Keratinocyte (primary cell): ENCODE data around the gene IDH3B. TPM values are rescaled to one million over a fixed set of nuclear protein-coding genes. Genes with fewer than 3 reads are reported as not detected.
"Not testable (repeated sequence)": the region's sequence is repeated elsewhere in the genome, so short reads cannot be mapped to it uniquely, and the experiment has no call there.

Source experiments
- DNase-seq: peaks from one replicate; pipeline ENCODE4 v3.0.0-alpha.2; 2011; ENCODE audit warnings: low read depth, missing footprints, low spot score
- FAIRE-seq: peaks from 2 replicates; lab custom pipeline; 2011; peaks lifted over from hg19 to GRCh38; lab: Jason Lieb, UNC
- H2AFZ ChIP-seq: 2 replicates; pipeline ENCODE4 v1.6.0; 2012; ENCODE audit warnings: low read length, control low read depth, inconsistent platforms; ENCODE audit not compliant: control insufficient read depth
- H3K27ac ChIP-seq: 2 replicates; pipeline ENCODE4 v1.5.1; 2011; ENCODE audit warnings: low read length; ENCODE audit not compliant: control insufficient read depth, insufficient read depth
- H3K27me3 ChIP-seq: 3 replicates; pipeline ENCODE4 v1.6.0; 2011; ENCODE audit warnings: low read length; ENCODE audit not compliant: control insufficient read depth, insufficient read depth; ENCODE audit errors: extremely low read depth
- H3K36me3 ChIP-seq, 2 experiments: 2 replicates in 1 of 2; 3 replicates in 1 of 2; pipeline ENCODE4 v1.5.1; 2011; ENCODE audit warnings: low read length in 2 of 2, mild to moderate bottlenecking in 1 of 2; ENCODE audit not compliant: control insufficient read depth in 2 of 2, insufficient read depth in 2 of 2; ENCODE audit errors: extremely low read depth in 1 of 2
- H3K4me1 ChIP-seq: 3 replicates; pipeline ENCODE4 v1.5.1; 2011; ENCODE audit warnings: low read length; ENCODE audit not compliant: control insufficient read depth, insufficient read depth; ENCODE audit errors: extremely low read depth
- H3K4me2 ChIP-seq: 3 replicates; pipeline ENCODE4 v1.6.0; 2011; ENCODE audit warnings: low read depth, low read length; ENCODE audit not compliant: control insufficient read depth, insufficient read depth; ENCODE audit errors: extremely low read depth
- H3K4me3 ChIP-seq, 3 experiments: fragments of 200-600 bp in 1 of 3; sonication (generic) in 1 of 3; 2 replicates in 2 of 3; 3 replicates in 1 of 3; pipeline ENCODE4 v1.5.1; 2011 to 2016; ENCODE audit warnings: low read length in 3 of 3, mild to moderate bottlenecking in 3 of 3, control low read depth in 2 of 3, inconsistent platforms in 1 of 3, low read depth in 1 of 3, mixed read lengths in 1 of 3, mixed run types in 1 of 3, moderate library complexity in 1 of 3; ENCODE audit not compliant: control insufficient read depth in 2 of 3, insufficient read depth in 2 of 3; ENCODE audit errors: extremely low read depth in 1 of 3
- H3K79me2 ChIP-seq: 2 replicates; pipeline ENCODE4 v1.6.0; 2012; ENCODE audit warnings: low read length; ENCODE audit not compliant: control insufficient read depth, insufficient read depth
- H3K9ac ChIP-seq: 3 replicates; pipeline ENCODE4 v1.6.0; 2011; ENCODE audit warnings: low read length; ENCODE audit not compliant: control insufficient read depth, insufficient read depth; ENCODE audit errors: extremely low read depth
- H3K9me1 ChIP-seq: 3 replicates; pipeline ENCODE4 v1.6.0; 2011; ENCODE audit warnings: low read length; ENCODE audit not compliant: control insufficient read depth, insufficient read depth; ENCODE audit errors: extremely low read depth
- H3K9me3 ChIP-seq: 2 replicates; pipeline ENCODE4 v1.5.1; 2012; ENCODE audit warnings: low read depth, low read length; ENCODE audit not compliant: control insufficient read depth
- H4K20me1 ChIP-seq: 3 replicates; pipeline ENCODE4 v1.6.0; 2011; ENCODE audit warnings: low read length; ENCODE audit not compliant: control insufficient read depth, insufficient read depth; ENCODE audit errors: extremely low read depth
- EZH2 ChIP-seq: IDR thresholded peaks from one replicate; pipeline ENCODE4 v1.6.1; 2012; ENCODE audit warnings: inconsistent platforms, mild to moderate bottlenecking, low read length, moderate library complexity
- dilution Hi-C: fragments of 300-500 bp; cut with MboI; formaldehyde crosslinking; loops from one replicate; pipeline ENCODE4 v1.7.0; 2020; ENCODE audit warnings: low sequenced_read_pairs; ENCODE audit not compliant: extremely low pct_ligation_motif_present
- polyA plus RNA-seq, 5 experiments: library from polyadenylated mRNA; depleted of rRNA in 3 of 5; stranded (reverse) in 3 of 5; stranded (forward) in 1 of 5; unstranded in 1 of 5; fragments of >200 nt; gene quantifications; 1 replicate in 1 of 5; 2 replicates in 3 of 5; 3 replicates in 1 of 5; pipeline versions ENCODE4 v1.2.1 to v1.2.3, GENCODE V29; 2011 to 2012; ENCODE audit warnings: missing spikeins in 2 of 5, low read depth in 1 of 5, low replicate concordance in 1 of 5
- TF ChIP-seq, protein P1 (sequence below), 3 experiments: IDR thresholded peaks in 1 of 3; conservative IDR thresholded peaks in 1 of 3; optimal IDR thresholded peaks in 1 of 3; 2 replicates in 2 of 3; 3 replicates in 1 of 3; pipeline versions ENCODE3 to v1.5.1; 2011; ENCODE audit warnings: low read length in 3 of 3, mild to moderate bottlenecking in 3 of 3, moderate library complexity in 2 of 3, control low read depth in 1 of 3, inconsistent platforms in 1 of 3; ENCODE audit not compliant: insufficient read depth in 2 of 3; ENCODE audit errors: extremely low read depth in 1 of 3

IDH3B gene
- polyA plus RNA-seq, 1 donor (not counting 4 experiments of a cell fraction or from before 2014, with no cell fraction given), result 131 TPM

DNA sequence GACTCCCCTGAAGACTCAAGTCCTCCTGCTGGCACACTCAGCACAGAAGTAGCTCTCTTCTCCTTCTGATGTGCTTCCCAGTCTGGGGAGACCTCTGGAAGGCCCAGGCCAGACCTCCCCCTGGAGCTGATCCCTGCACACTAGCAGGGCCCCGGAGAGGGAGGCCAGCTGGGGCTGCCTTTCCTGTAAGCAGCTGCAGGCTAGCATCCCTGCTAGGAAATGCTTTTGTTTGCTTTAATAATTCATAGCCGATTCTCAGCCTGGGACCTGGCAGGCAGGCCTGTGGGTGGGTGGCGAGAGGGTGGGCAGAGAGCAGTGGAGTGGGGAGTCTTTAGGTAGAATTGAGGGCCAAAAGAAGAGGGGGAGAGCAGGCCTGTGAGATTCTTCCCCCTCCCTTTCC is 33.8 kb upstream of the IDH3B start:
- H3K9me1 ChIP-seq, result no peaks in the 10 kb centered on the region
- H3K9me3 ChIP-seq, result no peaks in the 10 kb centered on the region
- no peak overlapping the region for H2AFZ ChIP-seq
- no peaks in the 10 kb centered on the region for H3K4me1 ChIP-seq
- TF ChIP-seq, protein P1, sequence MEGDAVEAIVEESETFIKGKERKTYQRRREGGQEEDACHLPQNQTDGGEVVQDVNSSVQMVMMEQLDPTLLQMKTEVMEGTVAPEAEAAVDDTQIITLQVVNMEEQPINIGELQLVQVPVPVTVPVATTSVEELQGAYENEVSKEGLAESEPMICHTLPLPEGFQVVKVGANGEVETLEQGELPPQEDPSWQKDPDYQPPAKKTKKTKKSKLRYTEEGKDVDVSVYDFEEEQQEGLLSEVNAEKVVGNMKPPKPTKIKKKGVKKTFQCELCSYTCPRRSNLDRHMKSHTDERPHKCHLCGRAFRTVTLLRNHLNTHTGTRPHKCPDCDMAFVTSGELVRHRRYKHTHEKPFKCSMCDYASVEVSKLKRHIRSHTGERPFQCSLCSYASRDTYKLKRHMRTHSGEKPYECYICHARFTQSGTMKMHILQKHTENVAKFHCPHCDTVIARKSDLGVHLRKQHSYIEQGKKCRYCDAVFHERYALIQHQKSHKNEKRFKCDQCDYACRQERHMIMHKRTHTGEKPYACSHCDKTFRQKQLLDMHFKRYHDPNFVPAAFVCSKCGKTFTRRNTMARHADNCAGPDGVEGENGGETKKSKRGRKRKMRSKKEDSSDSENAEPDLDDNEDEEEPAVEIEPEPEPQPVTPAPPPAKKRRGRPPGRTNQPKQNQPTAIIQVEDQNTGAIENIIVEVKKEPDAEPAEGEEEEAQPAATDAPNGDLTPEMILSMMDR (optimal IDR thresholded peaks at IDR 0.05 in 1 of 3, IDR thresholded peaks at IDR 0.05 in 1 of 3, conservative IDR thresholded peaks at IDR 0.05 in 1 of 3; ENCODE audit: extremely low read depth in 1 of 3, insufficient read depth in 2 of 3, low read length in 3 of 3), result no peak
- TF ChIP-seq EZH2, result no peak
- no peaks in the 10 kb centered on the region for H4K20me1 ChIP-seq
- no peaks in the 10 kb centered on the region for H3K36me3 ChIP-seq
- no peaks in the 10 kb centered on the region for H3K79me2 ChIP-seq
- H3K4me2 ChIP-seq, result no peak overlapping the region
- H3K9ac ChIP-seq, result no peak overlapping the region
- H3K27me3 ChIP-seq, result peaks cover 63% of the 10 kb centered on the region
- FAIRE-seq, result no peak
- DNase-seq, result no peak
- H3K27ac ChIP-seq, result no peak overlapping the region
- dilution Hi-C loops, result no loop called here
- H3K4me3 ChIP-seq, result no peak overlapping the region

DNA sequence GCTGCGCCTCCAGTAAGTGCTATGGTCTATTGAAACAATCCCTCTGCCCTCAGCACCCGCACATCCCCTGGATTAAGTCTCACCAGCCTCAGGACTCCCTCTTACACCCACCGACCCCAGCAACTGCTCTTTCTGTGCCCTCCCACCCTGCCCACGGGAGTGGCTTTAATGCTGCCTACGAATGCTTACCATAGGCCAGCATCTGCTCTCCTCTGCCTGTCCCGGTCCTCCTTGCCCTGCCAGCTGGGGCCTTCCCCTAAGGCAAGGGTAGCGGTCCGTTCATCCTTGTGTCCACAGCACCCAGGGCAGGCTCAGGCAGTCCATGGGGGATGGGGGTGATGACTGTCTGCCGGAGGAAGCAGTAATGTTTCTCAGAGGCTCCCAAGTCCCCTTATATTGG is 32.6 kb upstream of the IDH3B start:
- Histone ChIP-seq H3K79me2 (no peaks in the 10 kb centered on the region), H3K4me2 (no peak overlapping the region), H3K9me1 (no peaks in the 10 kb centered on the region), H2AFZ (no peak overlapping the region), H4K20me1 (no peaks in the 10 kb centered on the region), H3K36me3 (no peaks in the 10 kb centered on the region), H3K4me1 (no peaks in the 10 kb centered on the region), H3K27me3 (peaks cover 71% of the 10 kb centered on the region), H3K9me3 (no peaks in the 10 kb centered on the region), H3K9ac (no peak overlapping the region), H3K4me3 (no peak overlapping the region), H3K27ac (no peak overlapping the region)
- no peak for TF ChIP-seq EZH2
- TF ChIP-seq, protein P1 (optimal IDR thresholded peaks at IDR 0.05 in 1 of 3, IDR thresholded peaks at IDR 0.05 in 1 of 3, conservative IDR thresholded peaks at IDR 0.05 in 1 of 3; ENCODE audit: extremely low read depth in 1 of 3, insufficient read depth in 2 of 3, low read length in 3 of 3), result no peak
- dilution Hi-C loops, result no loop called here
- no peak for FAIRE-seq
- no peak for DNase-seq

DNA sequence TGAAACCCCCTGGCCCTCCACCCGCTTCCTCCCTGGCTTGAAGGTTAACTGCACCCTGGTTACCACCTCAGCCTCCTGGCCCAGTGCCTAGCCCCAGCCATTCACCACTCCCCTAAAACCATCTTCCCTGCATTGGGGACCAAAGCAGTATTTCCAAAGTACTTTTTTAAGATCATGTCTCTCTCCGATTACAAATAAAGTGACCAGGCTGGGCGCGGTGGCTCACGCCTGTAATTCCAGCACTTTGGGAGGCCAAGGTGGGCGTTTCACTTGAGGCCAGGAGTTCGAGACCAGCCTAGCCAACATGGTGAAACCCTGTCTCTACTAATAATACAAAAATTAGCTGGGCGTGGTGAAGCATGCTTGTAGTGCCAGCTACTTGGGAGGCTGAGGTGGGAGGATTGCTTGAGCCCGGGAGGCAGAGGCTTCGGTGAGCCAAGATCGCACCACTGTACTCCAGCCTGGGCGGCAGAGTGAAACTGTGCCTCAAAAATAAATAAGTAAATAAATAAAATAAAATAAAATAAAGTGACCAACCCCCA is 32.0 kb upstream of the IDH3B start:
- FAIRE-seq, H3K4me1 ChIP-seq, H4K20me1 ChIP-seq, dilution Hi-C loops, H3K9me3 ChIP-seq, H3K9ac ChIP-seq, H3K79me2 ChIP-seq, H2AFZ ChIP-seq, DNase-seq, H3K27ac ChIP-seq, H3K9me1 ChIP-seq, H3K4me2 ChIP-seq, H3K4me3 ChIP-seq, H3K36me3 ChIP-seq: not testable (repeated sequence)
- H3K27me3 ChIP-seq, result peaks cover 77% of the 10 kb centered on the region
